Stimulated activated CD4-positive, alpha-beta T cell treated with anti-CD3 and anti-CD28 coated beads, Interleukin-2, amount 100 ng/mL, for 24 hours (primary cell): ENCODE measurements around the gene SLC6A5.
A peak's percentile ranks its signal among the peaks of the same experiment; 100 is the strongest.

Experiments used
- DNase-seq, 2 donors: peaks; one replicate each; pipeline ENCODE4 v3.0.0-alpha.2; 2020

SLC6A5 gene

GRCh38 chr11:20627026-20627425, 27.6 kb downstream of the SLC6A5 start:
- no peak for DNase-seq

- no peak for DNase-seq
Observed at GRCh38 chr11:20627701-20628100, 28.3 kb downstream of the SLC6A5 start.

GRCh38 chr11:20631519-20632168, 32.2 kb downstream of the SLC6A5 start:
- no peak for DNase-seq

GRCh38 chr11:20632169-20632532, 32.7 kb downstream of the SLC6A5 start:
- DNase-seq = no peak

- DNase-seq = no peak
Observed at GRCh38 chr11:20634044-20634443, 34.6 kb downstream of the SLC6A5 start.

- DNase-seq = no peak
Observed at GRCh38 chr11:20634781-20635180, 35.4 kb downstream of the SLC6A5 start.

- DNase-seq = no peak
Observed at GRCh38 chr11:20638074-20638473, 38.7 kb downstream of the SLC6A5 start.

- no peak for DNase-seq
Observed at GRCh38 chr11:20639688-20640087, 40.3 kb downstream of the SLC6A5 start.

- DNase-seq = no peak
Observed at GRCh38 chr11:20640401-20640800, 41.0 kb downstream of the SLC6A5 start.

- DNase-seq = no peak
Observed at GRCh38 chr11:20644360-20644759, 45.0 kb downstream of the SLC6A5 start.

GRCh38 chr11:20647976-20648565, 48.7 kb downstream of the SLC6A5 start:
- peak; percentile 28 to 56 for DNase-seq

GRCh38 chr11:20652150-20652806, 52.9 kb downstream of the SLC6A5 start:
- no peak for DNase-seq

GRCh38 chr11:20654038-20654437, 54.6 kb downstream of the SLC6A5 start:
- DNase-seq = no peak

- DNase-seq = no peak
Observed at GRCh38 chr11:20656901-20657300, 57.5 kb downstream of the SLC6A5 start.

GRCh38 chr11:20658135-20658534, 58.7 kb downstream of the SLC6A5 start:
- DNase-seq = no peak

GRCh38 chr11:20661445-20661844, 62.0 kb downstream of the SLC6A5 start:
- no peak for DNase-seq

- DNase-seq = no peak
Observed at GRCh38 chr11:20661850-20662249, 62.4 kb downstream of the SLC6A5 start.

- DNase-seq = no peak
Observed at GRCh38 chr11:20668131-20668809, 68.9 kb downstream of the SLC6A5 start.

GRCh38 chr11:20668844-20669819, 69.7 kb downstream of the SLC6A5 start, which contains the start of gene NELL1:
Gene NELL1 (plus strand): TSS chr11:20669586.
- peak in 1 of 2 donors; percentile 10 for DNase-seq

GRCh38 chr11:20669820-20670684, 70.6 kb downstream of the SLC6A5 start:
- no peak for DNase-seq

GRCh38 chr11:20670932-20671403, 71.6 kb downstream of the SLC6A5 start:
- no peak for DNase-seq
